ENCODE results near the gene TCTN1. TPM values are rescaled to one million over a fixed set of nuclear protein-coding genes. Genes with fewer than 3 reads are reported as not detected.

The TCTN1 gene
- total RNA-seq, 1 experiment from 2014 or later = 40.0 TPM

- DNase-seq (no peak), ATAC-seq (no peak)
- H3K4me1 ChIP-seq (ENCODE audit: insufficient read depth, low read length) = no peaks in the 10 kb centered on the region
- H3K4me3 ChIP-seq (ENCODE audit: low read length) = no peak overlapping the region
- H3F3A ChIP-seq (ENCODE audit: low read length, unreplicated experiment) = no peaks in the 10 kb centered on the region
- BruUV-seq (replicated peaks) = no TSS peak
- H3K79me2 ChIP-seq (ENCODE audit: low read length) = no peaks in the 10 kb centered on the region
- peaks cover 16% of the 10 kb centered on the region for H3K27me3 ChIP-seq (ENCODE audit: low read length)
- TF ChIP-seq CTCF (conservative IDR thresholded peaks at IDR 0.05; ENCODE audit: low read depth, low read length) (no peak), EZH2phosphoT487 (IDR thresholded peaks at IDR 0.05; ENCODE audit: borderline replicate concordance, low read length) (no peak), EZH2 (IDR thresholded peaks at IDR 0.05; ENCODE audit: low read length, unreplicated experiment) (no peak)
- CTCF ChIA-PET = no interaction called here
- H3K27ac ChIP-seq (ENCODE audit: low read length) = no peak overlapping the region
- H3K9me3 ChIP-seq (ENCODE audit: low read length) = no peaks in the 10 kb centered on the region
- no peaks in the 10 kb centered on the region for H4K20me1 ChIP-seq (ENCODE audit: low read length)
- POLR2A ChIA-PET (ENCODE audit: unreplicated experiment) = interaction anchor here (0.6 kb wide), 1 partner anchor 727 kb away, joined by 4 read pairs; no protein-coding TSS in a partner anchor
- no peak overlapping the region for H3K9ac ChIP-seq (ENCODE audit: low read length)
- H2AFZ ChIP-seq (ENCODE audit: low read length) = no peak overlapping the region
- no peaks in the 10 kb centered on the region for H3K9me2 ChIP-seq (replicated peaks; ENCODE audit: low read length)
- no peaks in the 10 kb centered on the region for H3K36me3 ChIP-seq (ENCODE audit: low read depth, low read length)
- intact Hi-C loops (cut with micrococcal nuclease) = loop anchor here (10.0 kb wide), 1 partner anchor 225 kb away; the partner anchor contains the start of genes FAM216A and GPN3
- no peak overlapping the region for H3K4me2 ChIP-seq (ENCODE audit: low read length)
These were observed 76.2 kb downstream of the TCTN1 start for GRCh38 chr12:110690127-110690430.

- POLR2A ChIA-PET (ENCODE audit: unreplicated experiment) = no interaction called here
- intact Hi-C loops (cut with micrococcal nuclease) = loop anchor here (10.0 kb wide), 1 partner anchor 229 kb away; the partner anchor contains the start of genes FAM216A and GPN3
- H3K4me1 ChIP-seq (ENCODE audit: insufficient read depth, low read length) = 0 out of 2 replicates have a peak, but pooled peaks cover 4% of the 10 kb centered on the region
- no peaks in the 10 kb centered on the region for H3K9me2 ChIP-seq (replicated peaks; ENCODE audit: low read length)
- H4K20me1 ChIP-seq (ENCODE audit: low read length) = no peaks in the 10 kb centered on the region
- H2AFZ ChIP-seq (ENCODE audit: low read length) = no peak overlapping the region
- no peaks in the 10 kb centered on the region for H3K79me2 ChIP-seq (ENCODE audit: low read length)
- H3K9ac ChIP-seq (ENCODE audit: low read length) = no peak overlapping the region
- no peaks in the 10 kb centered on the region for H3K36me3 ChIP-seq (ENCODE audit: low read depth, low read length)
- no peak for TF ChIP-seq EZH2phosphoT487 (IDR thresholded peaks at IDR 0.05; ENCODE audit: borderline replicate concordance, low read length)
- TF ChIP-seq EZH2 (IDR thresholded peaks at IDR 0.05; ENCODE audit: low read length, unreplicated experiment) = no peak
- no peak for TF ChIP-seq CTCF (conservative IDR thresholded peaks at IDR 0.05; ENCODE audit: low read depth, low read length)
- H3K9me3 ChIP-seq (ENCODE audit: low read length) = no peaks in the 10 kb centered on the region
- H3F3A ChIP-seq (ENCODE audit: low read length, unreplicated experiment) = no peaks in the 10 kb centered on the region
- no peak overlapping the region for H3K27ac ChIP-seq (ENCODE audit: low read length)
- ATAC-seq (no peak), DNase-seq (no peak)
- no peak overlapping the region for H3K4me2 ChIP-seq (ENCODE audit: low read length)
- BruUV-seq (replicated peaks) = no TSS peak
- H3K27me3 ChIP-seq (ENCODE audit: low read length) = no peaks in the 10 kb centered on the region
- no peak overlapping the region for H3K4me3 ChIP-seq (ENCODE audit: low read length)
- CTCF ChIA-PET = no interaction called here
These were observed 79.8 kb downstream of the TCTN1 start for GRCh38 chr12:110693731-110694130.

- no peak for TF ChIP-seq EZH2 (IDR thresholded peaks at IDR 0.05; ENCODE audit: low read length, unreplicated experiment)
- TF ChIP-seq EZH2phosphoT487 (IDR thresholded peaks at IDR 0.05; ENCODE audit: borderline replicate concordance, low read length) = no peak
- no peak for TF ChIP-seq CTCF (conservative IDR thresholded peaks at IDR 0.05; ENCODE audit: low read depth, low read length)
- ChIA-PET CTCF (no interaction called here), POLR2A (ENCODE audit: unreplicated experiment) (no interaction called here)
- H3K27ac ChIP-seq (ENCODE audit: low read length) = no peak overlapping the region
- intact Hi-C loops (cut with micrococcal nuclease) = loop anchor here (10.0 kb wide), 1 partner anchor 230 kb away; the partner anchor contains the start of genes FAM216A and GPN3
- no peaks in the 10 kb centered on the region for H3F3A ChIP-seq (ENCODE audit: low read length, unreplicated experiment)
- no peaks in the 10 kb centered on the region for H3K9me2 ChIP-seq (replicated peaks; ENCODE audit: low read length)
- H4K20me1 ChIP-seq (ENCODE audit: low read length) = no peaks in the 10 kb centered on the region
- 0 out of 2 replicates have a peak, but pooled peaks cover 6% of the 10 kb centered on the region for H3K4me1 ChIP-seq (ENCODE audit: insufficient read depth, low read length)
- H3K9ac ChIP-seq (ENCODE audit: low read length) = no peak overlapping the region
- no peak overlapping the region for H3K4me2 ChIP-seq (ENCODE audit: low read length)
- no peaks in the 10 kb centered on the region for H3K9me3 ChIP-seq (ENCODE audit: low read length)
- DNase-seq (no peak), ATAC-seq (no peak)
- H3K36me3 ChIP-seq (ENCODE audit: low read depth, low read length) = no peaks in the 10 kb centered on the region
- no peak overlapping the region for H3K4me3 ChIP-seq (ENCODE audit: low read length)
- H2AFZ ChIP-seq (ENCODE audit: low read length) = no peak overlapping the region
- no peaks in the 10 kb centered on the region for H3K27me3 ChIP-seq (ENCODE audit: low read length)
- H3K79me2 ChIP-seq (ENCODE audit: low read length) = no peaks in the 10 kb centered on the region
- BruUV-seq (replicated peaks) = no TSS peak
These were observed 80.5 kb downstream of the TCTN1 start for GRCh38 chr12:110694330-110694901.
